Stimulated activated CD8-positive, alpha-beta memory T cell treated with anti-CD3 and anti-CD28 coated beads, Interleukin-4, amount 100 ng/mL, for 24 hours (primary cell): ENCODE data around the gene DNAJB2.
"Not testable (repeated sequence)": the region's sequence is repeated elsewhere in the genome, so short reads cannot be mapped to it uniquely, and the experiment has no call there.

ENCODE experiments used
- DNase-seq: peaks from one replicate; pipeline ENCODE4 v3.0.0-alpha.2; 2020; ENCODE audit warnings: low read depth

DNAJB2 gene

DNA sequence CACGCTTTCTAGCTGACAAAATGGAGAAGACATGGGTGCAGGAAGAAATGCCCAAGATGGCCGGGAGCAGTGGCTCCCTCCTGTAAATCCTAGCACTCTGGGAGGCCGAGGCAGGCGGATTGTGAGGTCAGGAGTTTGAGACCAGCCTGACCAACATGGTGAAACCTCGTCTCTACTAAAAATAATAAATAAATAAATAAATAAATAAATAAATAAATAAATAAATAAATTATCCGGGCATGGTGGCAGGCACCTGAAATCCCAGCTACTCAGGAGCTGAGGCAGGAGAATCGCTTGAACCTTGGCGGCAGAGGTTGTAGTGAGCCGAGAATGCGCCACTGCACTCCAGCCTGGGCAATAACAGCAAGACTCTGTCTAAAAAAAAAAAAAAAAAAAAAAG lies 20.2 kb upstream of the DNAJB2 start:
- DNase-seq = not testable (repeated sequence)

GRCh38 chr2:219261024-219261855 lies 17.9 kb upstream of the DNAJB2 start:
- DNase-seq = no peak

GRCh38 chr2:219266232-219266631 lies 12.9 kb upstream of the DNAJB2 start:
- no peak for DNase-seq

- no peak for DNase-seq
Measured at GRCh38 chr2:219266886-219267285, 12.3 kb upstream of the DNAJB2 start.

GRCh38 chr2:219268294-219268693 lies 10.9 kb upstream of the DNAJB2 start:
- DNase-seq = no peak

DNA sequence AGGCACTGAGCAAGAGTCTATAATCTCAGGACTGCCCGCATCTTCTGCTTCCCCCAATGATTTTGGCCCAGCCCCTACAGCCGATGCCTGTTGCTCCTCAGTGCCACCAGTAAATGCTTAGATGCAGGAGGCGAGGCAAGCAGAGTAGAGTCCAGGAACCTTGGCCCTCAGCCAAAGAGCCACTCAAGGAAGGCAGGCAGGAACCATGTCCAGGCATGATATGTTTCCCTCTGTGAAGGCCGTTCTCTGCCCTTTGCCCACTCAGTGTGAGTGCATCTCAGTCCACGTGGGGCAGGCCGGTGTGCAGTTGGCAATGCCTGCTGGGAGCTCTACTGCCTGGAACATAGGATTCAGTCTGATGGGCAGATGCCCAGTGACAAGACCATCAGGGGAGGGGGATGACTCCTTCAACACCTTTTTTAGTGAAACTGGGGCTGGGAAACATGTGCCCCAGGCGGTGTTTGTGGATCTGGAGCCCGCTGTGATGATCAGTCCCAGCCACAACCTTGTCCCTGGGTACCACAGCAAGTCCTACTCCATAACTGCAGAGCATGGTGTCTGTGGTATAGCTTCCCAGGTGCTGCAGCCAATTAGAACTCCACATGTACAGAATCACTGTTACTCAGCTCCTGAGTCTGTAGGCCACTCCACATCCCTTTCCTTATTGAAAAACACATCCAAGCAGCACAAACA lies 9.7 kb upstream of the DNAJB2 start:
- DNase-seq = no peak

DNA sequence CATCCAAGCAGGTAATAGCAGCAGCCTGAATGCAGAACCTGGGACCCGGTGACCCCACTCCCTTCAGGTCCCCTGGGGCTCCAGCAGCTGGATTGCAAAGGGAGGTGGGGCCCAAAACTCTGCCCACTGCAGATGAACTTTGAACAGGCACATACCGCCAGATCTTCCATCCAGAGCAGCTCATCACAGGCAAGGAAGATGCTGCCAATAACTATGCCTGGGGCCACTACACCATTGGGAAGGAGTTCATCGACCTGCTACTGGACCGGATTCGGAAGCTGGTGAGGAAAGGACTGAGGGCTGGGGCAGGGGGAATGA lies 9.2 kb upstream of the DNAJB2 start:
- no peak for DNase-seq

- DNase-seq = no peak
Measured at GRCh38 chr2:219271021-219271420, 8.1 kb upstream of the DNAJB2 start.

- no peak for DNase-seq
Measured at GRCh38 chr2:219272356-219272755, 6.8 kb upstream of the DNAJB2 start.

DNA sequence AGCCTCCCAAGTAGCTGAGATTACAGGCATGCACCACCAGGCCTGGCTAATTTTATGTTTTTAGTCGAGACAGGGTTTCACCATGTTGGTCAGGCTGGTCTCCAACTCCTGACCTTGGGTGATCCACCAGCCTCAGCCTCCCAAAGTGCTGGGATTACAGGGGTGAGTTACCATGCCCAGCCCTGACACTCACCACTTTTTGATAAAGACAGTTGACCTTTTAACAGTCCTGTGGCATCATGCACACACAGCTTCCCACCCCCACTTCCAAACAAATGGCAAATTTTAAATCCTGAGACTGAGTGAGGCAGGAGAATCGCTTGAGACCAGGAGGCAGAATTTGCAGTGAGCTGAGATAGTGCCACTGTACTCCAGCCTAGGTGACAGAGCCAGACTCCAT lies 6.2 kb upstream of the DNAJB2 start:
- no peak for DNase-seq

- DNase-seq = no peak
Measured at GRCh38 chr2:219273937-219274336, 5.2 kb upstream of the DNAJB2 start.

DNA sequence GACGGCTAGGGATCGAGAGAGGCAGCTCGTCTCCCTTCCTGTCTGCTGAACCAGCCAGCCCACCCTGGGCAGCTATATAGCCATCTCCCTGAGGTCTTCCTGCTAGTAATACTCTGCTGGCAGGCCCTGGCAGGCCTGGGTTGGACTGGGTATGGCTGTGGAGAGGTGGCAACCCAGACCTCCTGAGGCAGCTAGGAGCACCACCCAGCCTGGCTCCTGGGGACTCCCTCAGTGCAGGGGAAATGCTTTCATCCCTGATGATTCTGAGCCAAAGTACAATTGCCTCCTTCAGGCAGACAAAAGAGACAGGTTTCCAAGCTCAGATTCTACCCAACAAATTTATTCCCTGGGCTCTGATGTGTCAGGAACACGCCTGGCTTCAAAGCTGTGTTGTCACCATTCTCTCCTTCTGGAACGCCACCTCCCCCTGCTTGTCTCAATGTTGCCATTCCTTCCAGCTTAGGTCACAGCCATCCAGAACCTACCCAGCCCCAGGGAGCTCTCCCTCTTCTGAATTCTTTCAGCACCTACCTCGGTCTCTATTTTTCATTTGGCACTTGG lies 4.7 kb upstream of the DNAJB2 start:
- DNase-seq = no peak

DNA sequence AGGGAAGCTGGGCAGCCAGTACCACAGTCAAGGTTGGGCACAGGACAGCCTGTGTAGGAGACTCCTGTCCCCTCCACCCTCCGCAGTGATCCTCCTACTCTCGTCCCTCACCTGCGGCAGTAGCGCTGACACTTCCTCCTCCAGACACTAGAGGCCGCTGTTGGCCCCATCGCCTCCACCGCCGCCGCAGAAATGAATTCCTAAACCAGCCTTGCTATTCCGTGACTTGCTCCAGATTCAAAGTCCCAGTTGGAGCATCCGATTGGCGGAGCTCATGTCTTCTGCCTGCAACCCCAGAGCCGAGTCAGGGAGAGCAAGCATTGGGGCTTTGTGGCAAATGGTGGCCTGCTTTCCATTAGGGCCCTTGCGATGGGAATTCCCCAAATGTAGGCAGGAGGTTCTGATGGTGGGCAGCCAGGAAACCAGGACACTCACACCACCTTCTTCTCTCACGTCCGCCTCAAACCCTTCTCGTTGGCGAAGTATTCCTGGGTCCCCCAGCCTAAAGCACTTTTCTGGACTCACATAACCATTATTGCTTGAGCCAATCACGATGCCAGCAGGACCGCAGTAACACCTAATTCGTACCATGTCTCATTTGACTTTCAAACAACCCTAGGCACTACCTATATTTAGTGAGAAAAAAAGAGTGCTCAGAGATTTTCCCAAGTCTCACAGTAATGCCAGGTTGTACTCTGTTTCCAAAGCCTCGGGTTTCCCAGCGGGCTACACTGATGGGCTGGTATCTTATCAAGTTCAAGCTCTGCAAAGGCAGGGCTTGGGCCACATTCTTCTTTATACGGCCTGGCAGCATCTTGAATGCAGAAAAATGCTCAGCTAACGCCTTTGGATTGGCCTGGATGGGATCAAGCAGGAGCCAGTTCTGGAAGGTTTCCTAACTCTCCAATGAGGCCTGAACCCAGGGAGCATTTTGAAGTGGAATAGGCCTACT lies 1.2 kb upstream of the DNAJB2 start:
- peak; percentile 56 for DNase-seq

- no peak for DNase-seq
Measured at GRCh38 chr2:219278655-219279150, 463 bp upstream of the DNAJB2 start.

- DNase-seq = no peak
Measured at GRCh38 chr2:219279916-219280516, 850 bp downstream of the DNAJB2 start.

- no peak for DNase-seq
Measured at GRCh38 chr2:219280651-219281050, 1.5 kb downstream of the DNAJB2 start.

GRCh38 chr2:219281588-219281987 lies 2.4 kb downstream of the DNAJB2 start:
- DNase-seq = no peak

- DNase-seq = no peak
Measured at GRCh38 chr2:219282375-219282774, 3.2 kb downstream of the DNAJB2 start.

DNA sequence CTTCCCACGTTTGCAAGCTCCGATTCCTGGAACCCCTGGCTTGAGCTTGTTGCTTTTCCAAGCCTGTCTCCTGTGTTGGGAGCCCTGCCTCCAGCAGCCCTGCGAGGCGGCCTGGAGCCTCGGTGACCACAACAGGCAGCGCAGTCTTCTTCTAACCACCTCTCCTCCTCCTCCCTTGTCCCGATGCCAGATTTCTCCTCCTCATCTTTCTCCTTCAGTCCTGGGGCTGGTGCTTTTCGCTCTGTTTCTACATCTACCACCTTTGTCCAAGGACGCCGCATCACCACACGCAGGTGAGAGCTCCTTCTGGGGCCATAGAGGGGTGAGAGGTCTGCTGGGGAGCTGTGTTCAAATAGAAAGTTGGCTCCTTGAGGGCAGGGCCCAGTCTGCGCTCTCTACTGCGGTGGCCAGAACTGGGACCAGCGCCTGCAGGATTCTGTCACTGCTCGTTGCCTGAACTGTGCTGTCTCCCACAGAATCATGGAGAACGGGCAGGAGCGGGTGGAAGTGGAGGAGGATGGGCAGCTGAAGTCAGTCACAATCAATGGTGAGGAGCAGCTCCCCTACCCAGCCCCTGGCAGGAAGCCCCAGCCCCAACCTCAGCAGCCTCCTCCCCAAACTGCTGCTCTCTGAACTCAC lies 3.9 kb downstream of the DNAJB2 start:
- no peak for DNase-seq

DNA sequence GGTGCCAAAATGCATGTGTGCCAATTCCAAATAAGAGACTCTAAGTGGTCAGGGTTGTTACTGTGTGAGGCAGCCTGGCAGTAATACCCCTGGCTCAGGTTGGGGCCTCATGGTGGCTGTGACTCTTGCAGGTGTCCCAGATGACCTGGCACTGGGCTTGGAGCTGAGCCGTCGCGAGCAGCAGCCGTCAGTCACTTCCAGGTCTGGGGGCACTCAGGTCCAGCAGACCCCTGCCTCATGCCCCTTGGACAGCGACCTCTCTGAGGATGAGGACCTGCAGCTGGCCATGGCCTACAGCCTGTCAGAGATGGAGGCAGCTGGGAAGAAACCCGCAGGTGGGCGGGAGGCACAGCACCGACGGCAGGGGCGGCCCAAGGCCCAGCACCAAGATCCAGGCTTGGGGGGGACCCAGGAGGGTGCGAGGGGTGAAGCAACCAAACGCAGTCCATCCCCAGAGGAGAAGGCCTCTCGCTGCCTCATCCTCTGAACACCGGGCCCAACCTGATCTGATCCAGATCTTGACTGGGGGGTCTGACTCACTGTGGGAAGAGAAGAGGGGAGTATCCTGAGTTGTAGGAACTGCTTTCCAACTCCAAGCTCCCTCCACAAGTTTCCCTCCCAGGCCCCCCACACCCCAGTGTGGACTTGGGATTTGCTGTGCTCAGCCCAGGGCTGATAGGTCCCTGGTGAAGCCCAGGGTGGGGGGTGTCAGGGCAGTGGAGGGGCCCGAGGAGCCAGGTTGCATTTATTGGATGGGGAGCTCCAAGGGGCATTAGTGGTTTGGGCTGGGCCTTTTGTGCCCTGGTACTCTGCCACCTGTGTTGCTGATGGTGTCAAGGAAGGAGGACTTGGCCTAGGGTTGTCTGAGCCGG lies 5.6 kb downstream of the DNAJB2 start:
- no peak for DNase-seq
